ENCODE measurements around the gene MC4R. TPM values are rescaled to one million over a fixed set of nuclear protein-coding genes. Genes with fewer than 3 reads are reported as not detected.

MC4R gene
- total RNA-seq, 2 experiments from 2014 or later = 0.22 TPM; not detected in 1

DNA sequence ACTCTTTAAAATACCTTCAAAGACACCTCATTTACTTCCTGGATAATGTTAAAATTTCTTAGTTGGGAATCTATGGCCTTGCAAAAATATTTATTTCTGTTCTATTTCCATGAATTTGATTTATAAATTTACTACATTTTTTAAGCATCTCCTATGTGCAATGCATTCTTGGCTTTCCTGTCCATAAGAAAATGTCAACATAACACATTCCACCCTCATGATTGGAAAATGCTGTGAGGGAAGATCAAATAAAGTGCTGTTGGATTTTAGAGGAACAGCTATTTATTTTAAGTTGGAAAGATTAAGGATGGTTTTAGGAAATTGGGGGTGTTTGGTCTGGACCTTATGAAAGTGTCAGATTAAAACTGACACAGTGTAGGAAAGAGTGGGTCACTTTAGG lies 45.4 kb upstream of the MC4R start:
- Histone ChIP-seq H2AFZ (ENCODE audit: low read length) (no peak overlapping the region), H3K4me2 (ENCODE audit: low read length) (no peak overlapping the region), H3K4me1 (ENCODE audit: insufficient read depth, low read length, poor library complexity, severe bottlenecking) (no peaks in the 10 kb centered on the region), H3K4me3 (ENCODE audit: low read depth, low read length, poor library complexity, severe bottlenecking) (no peak overlapping the region), H3K79me2 (ENCODE audit: insufficient read depth, low read depth, low read length) (no peaks in the 10 kb centered on the region), H4K20me1 (ENCODE audit: insufficient read depth, low read length) (no peaks in the 10 kb centered on the region), H3K27ac (ENCODE audit: low read depth, low read length, poor library complexity, severe bottlenecking) (no peak overlapping the region), H3K36me3 (ENCODE audit: insufficient read depth, low read length) (no peaks in the 10 kb centered on the region), H3K9me3 (ENCODE audit: low read length) (no peaks in the 10 kb centered on the region), H3K9me2 (ENCODE audit: insufficient read depth, low read length) (no peaks in the 10 kb centered on the region)
- intact Hi-C loops (cut with micrococcal nuclease; ENCODE audit: unreplicated experiment) = loop anchor here (10.0 kb wide), 1 partner anchor 323 kb away; no protein-coding TSS in a partner anchor
- ChIA-PET POLR2A (interaction anchor here (0.6 kb wide), 1 partner anchor 302 kb away, joined by 5 read pairs; no protein-coding TSS in a partner anchor), CTCF (ENCODE audit: unreplicated experiment) (no interaction called here)
- DNase-seq (ENCODE audit: low spot score) = no peak
- BruUV-seq (replicated peaks) = no TSS peak
- TF ChIP-seq, protein P1, sequence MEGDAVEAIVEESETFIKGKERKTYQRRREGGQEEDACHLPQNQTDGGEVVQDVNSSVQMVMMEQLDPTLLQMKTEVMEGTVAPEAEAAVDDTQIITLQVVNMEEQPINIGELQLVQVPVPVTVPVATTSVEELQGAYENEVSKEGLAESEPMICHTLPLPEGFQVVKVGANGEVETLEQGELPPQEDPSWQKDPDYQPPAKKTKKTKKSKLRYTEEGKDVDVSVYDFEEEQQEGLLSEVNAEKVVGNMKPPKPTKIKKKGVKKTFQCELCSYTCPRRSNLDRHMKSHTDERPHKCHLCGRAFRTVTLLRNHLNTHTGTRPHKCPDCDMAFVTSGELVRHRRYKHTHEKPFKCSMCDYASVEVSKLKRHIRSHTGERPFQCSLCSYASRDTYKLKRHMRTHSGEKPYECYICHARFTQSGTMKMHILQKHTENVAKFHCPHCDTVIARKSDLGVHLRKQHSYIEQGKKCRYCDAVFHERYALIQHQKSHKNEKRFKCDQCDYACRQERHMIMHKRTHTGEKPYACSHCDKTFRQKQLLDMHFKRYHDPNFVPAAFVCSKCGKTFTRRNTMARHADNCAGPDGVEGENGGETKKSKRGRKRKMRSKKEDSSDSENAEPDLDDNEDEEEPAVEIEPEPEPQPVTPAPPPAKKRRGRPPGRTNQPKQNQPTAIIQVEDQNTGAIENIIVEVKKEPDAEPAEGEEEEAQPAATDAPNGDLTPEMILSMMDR (conservative IDR thresholded peaks at IDR 0.05; ENCODE audit: low read length) = no peak
- TF ChIP-seq EZH2phosphoT487 (IDR thresholded peaks at IDR 0.05; ENCODE audit: borderline replicate concordance, low read depth, low read length) = no peak

DNA sequence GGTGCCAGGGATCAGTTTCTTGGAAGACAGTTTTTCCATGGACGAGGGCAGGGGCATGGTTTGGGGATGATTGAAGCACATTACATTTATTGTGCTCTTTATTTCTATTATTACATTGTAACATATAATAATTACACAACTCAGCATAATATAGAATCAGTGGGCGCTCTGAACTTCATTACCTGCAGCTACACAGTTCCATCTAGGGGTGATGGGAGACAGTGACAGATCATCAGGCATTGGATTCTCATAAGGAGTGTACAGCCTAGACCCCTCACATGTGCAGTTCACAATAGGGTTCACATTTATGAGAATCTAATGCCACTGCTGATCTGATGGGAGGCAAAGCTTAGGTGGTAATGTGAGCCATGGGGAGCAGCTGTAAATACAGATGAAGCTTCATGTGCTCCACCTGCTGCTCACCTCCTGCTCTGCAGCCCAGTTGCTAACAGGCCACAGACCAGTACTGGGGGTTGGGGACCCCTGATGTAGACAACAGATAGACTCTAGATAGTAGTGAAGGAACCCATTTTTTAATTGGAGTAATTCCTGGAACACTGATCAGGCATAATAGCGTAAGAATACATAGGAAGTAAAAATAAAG lies 41.5 kb upstream of the MC4R start:
- peak; percentile 37 for DNase-seq (ENCODE audit: low spot score)
- CTCF ChIA-PET (ENCODE audit: unreplicated experiment) = no interaction called here
- Histone ChIP-seq H2AFZ (ENCODE audit: low read length) (0 out of 2 replicates have a peak overlapping the region, but pooled peaks have one; percentile 14), H3K9me2 (ENCODE audit: insufficient read depth, low read length) (no peaks in the 10 kb centered on the region), H4K20me1 (ENCODE audit: insufficient read depth, low read length) (no peaks in the 10 kb centered on the region), H3K27ac (ENCODE audit: low read depth, low read length, poor library complexity, severe bottlenecking) (no peak overlapping the region), H3K4me2 (ENCODE audit: low read length) (no peak overlapping the region), H3K4me3 (ENCODE audit: low read depth, low read length, poor library complexity, severe bottlenecking) (no peak overlapping the region), H3K79me2 (ENCODE audit: insufficient read depth, low read depth, low read length) (no peaks in the 10 kb centered on the region), H3K9me3 (ENCODE audit: low read length) (no peaks in the 10 kb centered on the region), H3K4me1 (ENCODE audit: insufficient read depth, low read length, poor library complexity, severe bottlenecking) (no peaks in the 10 kb centered on the region), H3K36me3 (ENCODE audit: insufficient read depth, low read length) (no peaks in the 10 kb centered on the region)
- POLR2A ChIA-PET = no interaction called here
- intact Hi-C loops (cut with micrococcal nuclease; ENCODE audit: unreplicated experiment) = loop anchor here (2.0 to 10.0 kb wide), 3 partner anchors 165 to 419 kb away; no protein-coding TSS in a partner anchor
- no TSS peak for BruUV-seq (replicated peaks)
- TF ChIP-seq EZH2phosphoT487 (IDR thresholded peaks at IDR 0.05; ENCODE audit: borderline replicate concordance, low read depth, low read length) = no peak
- TF ChIP-seq, protein P1 (conservative IDR thresholded peaks at IDR 0.05; ENCODE audit: low read length) = peak; percentile 75

DNA sequence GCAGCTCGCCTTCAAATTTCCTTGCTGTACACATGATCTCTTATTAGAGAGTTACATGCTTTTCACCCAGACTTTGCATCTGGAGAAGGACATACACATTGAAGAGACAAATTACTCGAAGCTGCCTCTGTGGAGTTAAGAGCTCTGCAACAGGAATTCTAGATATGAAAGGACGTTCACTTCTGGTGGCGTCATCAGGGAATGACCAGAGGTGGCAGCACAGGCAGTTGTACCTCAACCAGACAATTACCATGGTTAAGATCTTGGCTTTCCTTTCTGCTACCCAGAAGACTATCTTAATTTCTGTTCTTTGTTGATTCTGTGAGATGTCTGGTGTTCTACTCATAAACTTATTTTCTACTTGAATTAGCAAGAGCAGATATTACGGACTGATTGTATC lies 39.1 kb upstream of the MC4R start:
- Histone ChIP-seq H3K9me3 (ENCODE audit: low read length) (no peaks in the 10 kb centered on the region), H3K9me2 (ENCODE audit: insufficient read depth, low read length) (no peaks in the 10 kb centered on the region), H2AFZ (ENCODE audit: low read length) (peak overlapping the region; percentile 58; the same call in 1 of the 2 replicates), H3K4me2 (ENCODE audit: low read length) (no peak overlapping the region), H3K79me2 (ENCODE audit: insufficient read depth, low read depth, low read length) (no peaks in the 10 kb centered on the region), H4K20me1 (ENCODE audit: insufficient read depth, low read length) (no peaks in the 10 kb centered on the region), H3K27ac (ENCODE audit: low read depth, low read length, poor library complexity, severe bottlenecking) (no peak overlapping the region), H3K4me1 (ENCODE audit: insufficient read depth, low read length, poor library complexity, severe bottlenecking) (no peaks in the 10 kb centered on the region), H3K4me3 (ENCODE audit: low read depth, low read length, poor library complexity, severe bottlenecking) (no peak overlapping the region), H3K36me3 (ENCODE audit: insufficient read depth, low read length) (no peaks in the 10 kb centered on the region)
- no TSS peak for BruUV-seq (replicated peaks)
- TF ChIP-seq, protein P1 (conservative IDR thresholded peaks at IDR 0.05; ENCODE audit: low read length) = peak; percentile 58
- TF ChIP-seq EZH2phosphoT487 (IDR thresholded peaks at IDR 0.05; ENCODE audit: borderline replicate concordance, low read depth, low read length) = no peak
- intact Hi-C loops (cut with micrococcal nuclease; ENCODE audit: unreplicated experiment) = loop anchor here (10.0 kb wide), 1 partner anchor 317 kb away; no protein-coding TSS in a partner anchor
- POLR2A ChIA-PET = interaction anchor here (0.6 to 0.8 kb wide), 2 partner anchors 30 to 432 kb away, joined by 4 read pairs; no protein-coding TSS in a partner anchor
- peak; percentile 4 for DNase-seq (ENCODE audit: low spot score)
- CTCF ChIA-PET (ENCODE audit: unreplicated experiment) = no interaction called here
